ENCODE measurements around the gene MLEC.

GRCh38 chr12:120646044-120646443 lies 40.9 kb upstream of the MLEC start:
- no peak for TF ChIP-seq POLR2AphosphoS5 (IDR thresholded peaks at IDR 0.05; ENCODE audit: insufficient read depth in 1 of 2, low read depth in 1 of 2)
- TF ChIP-seq CTCF (IDR thresholded peaks at IDR 0.05) = no peak
- no peak for TF ChIP-seq POLR2A (IDR thresholded peaks at IDR 0.05)
